ENCODE results near the gene TAF1. TPM values are rescaled to one million over a fixed set of nuclear protein-coding genes. Genes with fewer than 3 reads are reported as not detected.

Gene TAF1
- polyA plus RNA-seq, 1 of the 3 experiments (the other 2 are of a cell fraction), result 25.0 TPM

DNA sequence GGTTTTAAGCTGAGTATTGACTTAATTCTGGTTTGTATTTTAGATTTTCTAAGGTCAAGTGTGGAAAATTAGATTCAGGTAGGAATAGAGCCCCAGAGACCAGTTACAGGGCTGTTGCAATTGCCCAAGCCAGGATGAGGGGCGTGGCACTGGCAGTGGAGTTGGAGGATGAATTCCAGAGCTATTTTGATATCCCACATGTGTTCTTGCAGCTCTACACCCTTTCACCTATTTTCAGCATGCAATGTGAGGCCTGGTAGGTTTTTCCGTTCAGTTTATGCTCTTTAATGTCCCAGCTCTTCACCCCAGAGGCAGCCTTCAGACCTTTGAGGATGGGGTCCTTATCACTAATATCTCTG, 148.9 kb downstream of the TAF1 start:
- no peak overlapping the region for H3K27ac ChIP-seq (ENCODE audit: low read depth in 2 of 2, low read length in 1 of 2)
- H3K4me1 ChIP-seq (ENCODE audit: control insufficient read depth in 1 of 2, insufficient read depth in 2 of 2, low read depth in 1 of 2, low read length in 1 of 2), result no peaks in the 10 kb centered on the region
- no peaks in the 10 kb centered on the region; the same call in 1 of the 2 replicates for H3K27me3 ChIP-seq (ENCODE audit: insufficient read depth)
- H3K9me3 ChIP-seq, result no peaks in the 10 kb centered on the region
- no peaks in the 10 kb centered on the region for H3F3A ChIP-seq (replicated peaks; ENCODE audit: insufficient read depth)
- H4K20me1 ChIP-seq (ENCODE audit: insufficient read depth), result no peaks in the 10 kb centered on the region
- WGBS (ENCODE audit: low lambda C conversion rate), result 40% methylated on average over 2 of the region's 2 CpGs
- no peaks in the 10 kb centered on the region for H3K79me2 ChIP-seq (ENCODE audit: insufficient read depth)
- ChIA-PET POLR2A (no interaction called here), CTCF (no interaction called here)
- no peak overlapping the region for H3K9ac ChIP-seq
- no peak for DNase-seq
- no peaks in the 10 kb centered on the region for H3K36me3 ChIP-seq (replicated peaks in 1 of 2; ENCODE audit: control insufficient read depth in 1 of 2, insufficient read depth in 2 of 2, low read length in 1 of 2)
- H2AFZ ChIP-seq (ENCODE audit: low read depth), result no peak overlapping the region
- H3K4me2 ChIP-seq, result no peak overlapping the region
- TF ChIP-seq FOSL2 (IDR thresholded peaks at IDR 0.05; ENCODE audit: borderline replicate concordance, low read depth), result no peak
- no peak for TF ChIP-seq TCF12 (IDR thresholded peaks at IDR 0.05)
- TF ChIP-seq, protein P1, sequence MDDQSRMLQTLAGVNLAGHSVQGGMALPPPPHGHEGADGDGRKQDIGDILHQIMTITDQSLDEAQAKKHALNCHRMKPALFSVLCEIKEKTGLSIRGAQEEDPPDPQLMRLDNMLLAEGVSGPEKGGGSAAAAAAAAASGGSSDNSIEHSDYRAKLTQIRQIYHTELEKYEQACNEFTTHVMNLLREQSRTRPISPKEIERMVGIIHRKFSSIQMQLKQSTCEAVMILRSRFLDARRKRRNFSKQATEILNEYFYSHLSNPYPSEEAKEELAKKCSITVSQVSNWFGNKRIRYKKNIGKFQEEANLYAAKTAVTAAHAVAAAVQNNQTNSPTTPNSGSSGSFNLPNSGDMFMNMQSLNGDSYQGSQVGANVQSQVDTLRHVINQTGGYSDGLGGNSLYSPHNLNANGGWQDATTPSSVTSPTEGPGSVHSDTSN (IDR thresholded peaks at IDR 0.05), result no peak
- no peak for TF ChIP-seq NRF1 (IDR thresholded peaks at IDR 0.05; ENCODE audit: low read depth, low read length)
- TF ChIP-seq SIN3A (IDR thresholded peaks at IDR 0.05; ENCODE audit: borderline replicate concordance, low read depth, low read length), result no peak
- TF ChIP-seq, protein P2, sequence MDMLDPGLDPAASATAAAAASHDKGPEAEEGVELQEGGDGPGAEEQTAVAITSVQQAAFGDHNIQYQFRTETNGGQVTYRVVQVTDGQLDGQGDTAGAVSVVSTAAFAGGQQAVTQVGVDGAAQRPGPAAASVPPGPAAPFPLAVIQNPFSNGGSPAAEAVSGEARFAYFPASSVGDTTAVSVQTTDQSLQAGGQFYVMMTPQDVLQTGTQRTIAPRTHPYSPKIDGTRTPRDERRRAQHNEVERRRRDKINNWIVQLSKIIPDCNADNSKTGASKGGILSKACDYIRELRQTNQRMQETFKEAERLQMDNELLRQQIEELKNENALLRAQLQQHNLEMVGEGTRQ (IDR thresholded peaks at IDR 0.05; ENCODE audit: borderline replicate concordance, low read depth, low read length), result no peak
- no peak for TF ChIP-seq RAD21 (IDR thresholded peaks at IDR 0.05; ENCODE audit: low read length)
- no peak for TF ChIP-seq GATA2 (CRISPR knock-in tag; IDR thresholded peaks at IDR 0.05)
- TF ChIP-seq MAX (IDR thresholded peaks at IDR 0.05; ENCODE audit: low read depth), result no peak
- no peak for TF ChIP-seq POLR2AphosphoS5 (IDR thresholded peaks at IDR 0.05; ENCODE audit: low read depth, low read length)
- TF ChIP-seq NFIC (IDR thresholded peaks at IDR 0.05; ENCODE audit: borderline replicate concordance), result no peak
- TF ChIP-seq FOXJ3 (CRISPR knock-in tag; IDR thresholded peaks at IDR 0.05), result no peak
- TF ChIP-seq, protein P3, sequence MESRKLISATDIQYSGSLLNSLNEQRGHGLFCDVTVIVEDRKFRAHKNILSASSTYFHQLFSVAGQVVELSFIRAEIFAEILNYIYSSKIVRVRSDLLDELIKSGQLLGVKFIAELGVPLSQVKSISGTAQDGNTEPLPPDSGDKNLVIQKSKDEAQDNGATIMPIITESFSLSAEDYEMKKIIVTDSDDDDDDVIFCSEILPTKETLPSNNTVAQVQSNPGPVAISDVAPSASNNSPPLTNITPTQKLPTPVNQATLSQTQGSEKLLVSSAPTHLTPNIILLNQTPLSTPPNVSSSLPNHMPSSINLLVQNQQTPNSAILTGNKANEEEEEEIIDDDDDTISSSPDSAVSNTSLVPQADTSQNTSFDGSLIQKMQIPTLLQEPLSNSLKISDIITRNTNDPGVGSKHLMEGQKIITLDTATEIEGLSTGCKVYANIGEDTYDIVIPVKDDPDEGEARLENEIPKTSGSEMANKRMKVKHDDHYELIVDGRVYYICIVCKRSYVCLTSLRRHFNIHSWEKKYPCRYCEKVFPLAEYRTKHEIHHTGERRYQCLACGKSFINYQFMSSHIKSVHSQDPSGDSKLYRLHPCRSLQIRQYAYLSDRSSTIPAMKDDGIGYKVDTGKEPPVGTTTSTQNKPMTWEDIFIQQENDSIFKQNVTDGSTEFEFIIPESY (IDR thresholded peaks at IDR 0.05; ENCODE audit: borderline replicate concordance, low read depth), result no peak
- no peak for TF ChIP-seq REST (IDR thresholded peaks at IDR 0.05; ENCODE audit: low read depth, low read length)
- TF ChIP-seq FOXM1 (IDR thresholded peaks at IDR 0.05; ENCODE audit: low read depth), result no peak
- no peak for TF ChIP-seq MXI1 (IDR thresholded peaks at IDR 0.05; ENCODE audit: low read depth, low read length)
- H3K4me3 ChIP-seq (ENCODE audit: low read depth in 2 of 2, low read length in 1 of 2), result no peak overlapping the region
- no peaks in the 10 kb centered on the region for H3K9me2 ChIP-seq

Small RNA genes within 50 kb of the gene (small RNA-seq; reads per million reads assigned to genes)
- 0 reads per million in 7 experiments for gene AL590762.4
- 0 reads per million in 7 experiments for gene RF00019

Other genes starting within 250 kb of the TAF1 start
- 11.3 and 18.5 TPM in 2 replicates for gene MED12, start 247.8 kb upstream of the TAF1 start, polyA plus RNA-seq (2012; rRNA removed)
- 4.4 and 5.3 TPM in 2 replicates for gene NLGN3, start 221.5 kb upstream of the TAF1 start, polyA plus RNA-seq (2012; rRNA removed)
- not detected in 2 replicates for gene GJB1, start 143.1 kb upstream of the TAF1 start, polyA plus RNA-seq (2012; rRNA removed)
- 30.4 and 31.4 TPM in 2 replicates for gene ZMYM3, start 112.2 kb upstream of the TAF1 start, polyA plus RNA-seq (2012; rRNA removed)
- gene NONO, start 82.7 kb upstream of the TAF1 start, polyA plus RNA-seq (2012; rRNA removed), result 210 and 288 TPM in 2 replicates
- gene ITGB1BP2, start 64.6 kb upstream of the TAF1 start, polyA plus RNA-seq (2012; rRNA removed), result 1.5 and 1.7 TPM in 2 replicates
- gene OGT, start 166.7 kb downstream of the TAF1 start, polyA plus RNA-seq (2012; rRNA removed), result 77.0 and 148 TPM in 2 replicates
- 1.8 and 2.5 TPM in 2 replicates for gene GCNA, start 212.1 kb downstream of the TAF1 start, polyA plus RNA-seq (2012; rRNA removed)